Nephron progenitor cell (in vitro differentiated cells): Measurements from ENCODE around the gene CDH2.

Source experiments
- DNase-seq: peaks from one replicate; pipeline ENCODE4 v3.0.0; 2021
- H3K27ac Mint-ChIP-seq: 2 replicates; pipeline ENCODE4 v1.8.0; 2021; ENCODE audit warnings: mild to moderate bottlenecking, moderate library complexity, mixed read lengths
- H3K27me3 Mint-ChIP-seq: 2 replicates; pipeline ENCODE4 v1.8.0; 2021; ENCODE audit warnings: mild to moderate bottlenecking, low read depth, mixed read lengths; ENCODE audit not compliant: poor library complexity
- H3K36me3 Mint-ChIP-seq: 2 replicates; pipeline ENCODE4 v1.8.0; 2021; ENCODE audit warnings: low read depth, mixed read lengths
- H3K4me1 Mint-ChIP-seq: 2 replicates; pipeline ENCODE4 v1.8.0; 2021; ENCODE audit warnings: mixed read lengths
- H3K4me3 Mint-ChIP-seq: 2 replicates; pipeline ENCODE4 v1.8.0; 2021; ENCODE audit warnings: mild to moderate bottlenecking, moderate library complexity, mixed read lengths
- H3K9me3 Mint-ChIP-seq: 2 replicates; pipeline ENCODE4 v1.8.0; 2021; ENCODE audit warnings: mild to moderate bottlenecking, moderate library complexity, mixed read lengths
- CTCF ChIP-seq: fragments of 200-600 bp; sonication (generic); IDR thresholded peaks from 2 replicates; pipeline ENCODE4 v1.5.0; 2021; ENCODE audit warnings: antibody characterized with exemption

The CDH2 gene

GRCh38 chr18:28071199-28071598, 105.7 kb downstream of the CDH2 start:
- H3K4me3 Mint-ChIP-seq = no peak overlapping the region

GRCh38 chr18:28068207-28068606, 108.7 kb downstream of the CDH2 start:
- H3K36me3 Mint-ChIP-seq = peaks cover 32% of the 10 kb centered on the region
- no peaks in the 10 kb centered on the region for H3K27me3 Mint-ChIP-seq
- peaks cover 18% of the 10 kb centered on the region for H3K9me3 Mint-ChIP-seq
- peaks cover 59% of the 10 kb centered on the region for H3K4me1 Mint-ChIP-seq
- no peak overlapping the region for H3K27ac Mint-ChIP-seq
- no peak for TF ChIP-seq CTCF
- no peak for DNase-seq
- no peak overlapping the region for H3K4me3 Mint-ChIP-seq

More at GRCh38 chr18:28071199-28071598, 105.7 kb downstream of the CDH2 start:
- Mint-ChIP-seq H3K36me3 (peaks cover 29% of the 10 kb centered on the region), H3K27me3 (no peaks in the 10 kb centered on the region), H3K27ac (peak overlapping the region; percentile 89), H3K4me1 (peaks cover 33% of the 10 kb centered on the region), H3K9me3 (peaks cover 18% of the 10 kb centered on the region)
- DNase-seq = no peak
- no peak for TF ChIP-seq CTCF

GRCh38 chr18:28067346-28067745, 109.6 kb downstream of the CDH2 start:
- no peak overlapping the region for H3K27ac Mint-ChIP-seq
- no peak overlapping the region for H3K4me3 Mint-ChIP-seq
- H3K9me3 Mint-ChIP-seq = peaks cover 18% of the 10 kb centered on the region
- no peak for TF ChIP-seq CTCF
- DNase-seq = no peak
- peaks cover 61% of the 10 kb centered on the region for H3K4me1 Mint-ChIP-seq
- H3K27me3 Mint-ChIP-seq = no peaks in the 10 kb centered on the region
- peaks cover 35% of the 10 kb centered on the region for H3K36me3 Mint-ChIP-seq

GRCh38 chr18:28065793-28066186, 111.1 kb downstream of the CDH2 start:
- H3K9me3 Mint-ChIP-seq = peaks cover 29% of the 10 kb centered on the region
- no peak for TF ChIP-seq CTCF
- DNase-seq = no peak
- peaks cover 45% of the 10 kb centered on the region for H3K4me1 Mint-ChIP-seq
- no peaks in the 10 kb centered on the region for H3K27me3 Mint-ChIP-seq
- peak overlapping the region; percentile 44 for H3K27ac Mint-ChIP-seq
- peaks cover 50% of the 10 kb centered on the region for H3K36me3 Mint-ChIP-seq
- no peak overlapping the region for H3K4me3 Mint-ChIP-seq

GRCh38 chr18:28065031-28065792, 111.7 kb downstream of the CDH2 start:
- Mint-ChIP-seq H3K9me3 (peaks cover 29% of the 10 kb centered on the region), H3K4me3 (peak overlapping the region; percentile 6), H3K27me3 (no peaks in the 10 kb centered on the region), H3K4me1 (peaks cover 40% of the 10 kb centered on the region), H3K27ac (peak overlapping the region; percentile 80), H3K36me3 (peaks cover 53% of the 10 kb centered on the region)
- no peak for TF ChIP-seq CTCF
- no peak for DNase-seq

- H3K27ac Mint-ChIP-seq = peak overlapping the region; percentile 88
- H3K9me3 Mint-ChIP-seq = peaks cover 29% of the 10 kb centered on the region
- peaks cover 57% of the 10 kb centered on the region for H3K36me3 Mint-ChIP-seq
- H3K4me1 Mint-ChIP-seq = peaks cover 34% of the 10 kb centered on the region
- no peaks in the 10 kb centered on the region for H3K27me3 Mint-ChIP-seq
- no peak for TF ChIP-seq CTCF
- DNase-seq = no peak
- H3K4me3 Mint-ChIP-seq = no peak overlapping the region
Measured at GRCh38 chr18:28063926-28064325, 113.0 kb downstream of the CDH2 start.
